Measurements from ENCODE around the gene MYL12B.
"Not testable (repeated sequence)": the region's sequence is repeated elsewhere in the genome, so short reads cannot be mapped to it uniquely, and the experiment has no call there.

Gene MYL12B

DNA sequence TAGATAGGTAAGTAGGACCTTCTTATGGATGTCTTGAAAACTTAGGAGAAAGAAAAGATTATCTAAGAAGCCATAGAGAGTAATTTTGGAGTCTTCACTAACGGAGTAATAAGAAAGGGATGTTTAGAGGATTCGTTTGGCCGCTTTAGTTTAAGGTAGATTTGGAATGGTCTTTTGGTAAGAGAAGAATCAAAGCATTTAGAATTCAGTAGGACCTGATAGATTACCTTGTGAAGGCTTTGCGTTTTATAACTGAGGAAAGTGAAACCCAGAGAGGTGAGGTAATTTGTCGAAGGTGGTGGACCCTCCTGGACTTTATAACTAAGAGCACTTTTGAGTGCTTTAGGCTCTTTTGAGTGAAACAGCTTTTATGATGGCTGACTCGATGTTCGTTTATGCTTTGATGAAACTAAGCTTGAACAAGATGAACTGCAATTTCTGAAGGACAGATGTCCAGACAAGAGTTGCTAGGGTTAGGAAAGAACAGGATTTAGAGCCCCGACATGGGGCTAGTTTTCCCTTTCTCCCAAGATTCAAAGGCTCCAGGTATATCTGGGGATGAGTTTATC is 1.3 kb downstream of the MYL12B start:
- DNase-seq = no peak

DNA sequence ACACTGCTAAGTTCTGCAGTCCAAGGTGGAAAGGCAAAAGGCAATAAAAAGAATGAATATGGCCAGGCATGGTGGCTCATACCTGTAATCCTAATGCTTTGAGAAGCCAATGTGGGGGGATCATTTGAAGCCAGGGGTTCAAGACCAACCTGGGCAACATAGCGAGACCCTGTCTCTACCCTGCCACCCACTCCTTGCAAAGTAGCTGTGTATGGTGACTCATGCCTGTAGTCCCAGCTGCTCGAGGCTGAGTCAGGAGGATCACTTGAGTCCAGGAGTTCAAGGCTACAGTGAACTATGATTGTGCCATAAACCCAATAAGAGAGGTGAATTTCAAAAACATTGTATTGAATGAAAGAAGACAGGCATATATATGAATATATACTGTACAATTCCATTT is 2.4 kb downstream of the MYL12B start:
- DNase-seq = no peak

DNA sequence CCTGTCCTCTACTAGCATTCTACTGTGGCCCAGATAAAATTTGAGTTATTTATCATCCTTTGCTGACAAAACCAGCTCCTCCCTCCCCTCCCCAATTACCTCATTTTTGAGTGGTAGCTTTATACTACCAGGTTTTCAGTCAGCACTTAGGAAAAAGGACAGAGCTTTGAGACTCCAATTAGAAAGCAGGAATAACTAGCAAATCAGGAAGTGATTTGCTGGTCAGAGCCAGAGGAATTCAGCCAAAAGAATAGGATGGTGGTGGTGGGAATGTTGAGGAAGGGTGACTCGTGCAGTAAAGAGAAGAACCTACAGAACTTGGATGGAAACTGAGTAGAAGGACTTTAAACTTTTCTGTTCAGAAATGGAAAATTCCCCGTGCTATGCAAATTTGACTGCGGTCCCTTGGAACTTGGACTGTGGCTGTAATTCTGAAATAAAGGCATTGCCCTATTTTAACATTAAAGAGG is 3.7 kb downstream of the MYL12B start:
- no peak for DNase-seq

DNA sequence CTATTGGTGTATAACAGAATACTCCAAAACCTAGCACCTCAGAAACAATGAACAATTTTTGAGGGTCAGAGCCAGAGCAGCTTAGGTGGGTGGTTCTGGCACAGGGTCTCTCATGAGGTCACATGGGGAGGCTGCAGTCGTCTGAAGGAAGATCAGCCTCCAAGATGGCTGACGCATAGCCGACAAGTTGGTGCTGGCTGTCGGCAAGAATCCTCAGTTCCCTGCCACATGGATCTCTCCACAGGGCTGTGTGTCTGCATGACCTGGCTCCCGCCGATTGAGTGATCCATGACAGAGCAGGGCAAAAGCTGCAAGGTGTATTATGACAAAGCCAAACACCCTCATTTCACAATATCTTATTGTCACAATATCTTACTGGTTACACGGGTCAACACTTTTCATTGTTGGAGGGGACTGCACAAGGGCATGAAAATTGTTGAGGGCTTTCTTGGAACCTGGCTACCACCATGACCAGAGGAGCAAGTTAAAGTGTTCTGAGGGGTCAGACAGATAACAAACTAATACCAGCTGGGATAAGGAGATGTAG is 4.2 kb downstream of the MYL12B start:
- DNase-seq = no peak

DNA sequence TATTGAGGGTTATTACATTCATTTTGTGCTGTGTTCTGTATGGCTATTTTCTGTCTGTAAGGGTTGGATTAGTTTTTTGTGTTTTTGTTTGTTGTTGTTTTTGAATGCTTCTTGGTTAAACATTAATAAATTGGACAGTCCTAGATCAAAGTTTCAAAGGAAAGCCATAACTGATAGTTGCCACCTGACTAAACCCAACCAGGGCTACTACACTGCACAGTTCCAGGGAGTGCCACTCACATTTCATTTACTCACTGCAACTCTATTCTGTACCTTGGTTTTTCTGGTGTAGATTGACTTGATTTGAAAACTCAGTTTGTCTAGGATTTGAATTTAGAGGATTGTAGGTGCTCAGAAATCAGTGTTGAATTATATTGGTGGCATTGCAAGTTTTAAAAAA is 6.4 kb downstream of the MYL12B start:
- DNase-seq = no peak

DNA sequence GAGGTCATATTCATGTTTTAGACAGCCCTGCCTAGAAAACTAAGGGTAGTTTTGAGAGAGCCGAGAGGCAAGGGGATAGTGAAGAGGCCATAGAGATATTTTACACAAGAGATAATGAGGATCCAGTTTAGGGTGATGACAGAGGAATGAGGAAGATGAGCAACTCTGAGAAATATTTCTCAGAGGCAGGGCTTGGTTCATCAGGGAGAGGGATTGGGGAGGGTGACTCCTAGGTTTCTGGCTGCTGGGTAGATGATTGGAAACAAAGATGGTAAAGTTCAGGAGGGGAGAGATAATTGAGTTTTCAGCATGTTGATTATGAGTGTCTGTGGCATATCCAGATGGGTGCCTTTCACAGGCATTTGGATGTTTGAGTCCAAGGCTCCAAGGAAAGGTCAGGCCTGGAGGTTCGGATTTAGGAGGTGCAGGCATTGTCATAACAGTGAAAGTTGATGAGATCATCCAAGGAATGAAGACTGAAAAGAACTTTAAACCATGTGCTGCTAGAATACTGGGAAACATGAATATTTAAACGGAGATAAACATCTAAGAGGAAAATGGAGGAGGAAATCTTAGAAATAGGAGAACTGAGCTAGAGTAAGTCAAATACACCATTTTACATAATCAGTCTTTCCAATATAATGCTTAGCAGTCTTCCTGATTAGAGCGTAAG is 7.4 kb downstream of the MYL12B start:
- no peak for DNase-seq

DNA sequence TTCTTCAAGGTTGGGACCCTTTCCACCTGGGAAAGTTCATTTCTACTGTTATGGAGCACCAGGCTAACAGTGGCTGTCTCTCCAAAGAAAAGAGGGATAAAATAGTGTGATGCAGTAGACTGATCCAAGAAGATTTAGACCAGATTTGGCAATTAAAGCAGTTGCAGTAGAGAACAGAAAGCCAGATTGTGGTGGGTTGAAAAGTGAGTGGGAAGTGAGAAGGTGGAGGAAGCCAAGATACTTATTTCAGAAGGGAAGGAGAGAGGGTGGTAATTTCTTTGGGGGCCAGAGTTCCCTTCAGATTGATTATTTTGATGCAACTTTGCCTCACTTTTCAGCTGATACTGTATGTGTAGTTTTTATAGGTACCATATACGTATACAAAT is 8.0 kb downstream of the MYL12B start:
- no peak for DNase-seq

DNA sequence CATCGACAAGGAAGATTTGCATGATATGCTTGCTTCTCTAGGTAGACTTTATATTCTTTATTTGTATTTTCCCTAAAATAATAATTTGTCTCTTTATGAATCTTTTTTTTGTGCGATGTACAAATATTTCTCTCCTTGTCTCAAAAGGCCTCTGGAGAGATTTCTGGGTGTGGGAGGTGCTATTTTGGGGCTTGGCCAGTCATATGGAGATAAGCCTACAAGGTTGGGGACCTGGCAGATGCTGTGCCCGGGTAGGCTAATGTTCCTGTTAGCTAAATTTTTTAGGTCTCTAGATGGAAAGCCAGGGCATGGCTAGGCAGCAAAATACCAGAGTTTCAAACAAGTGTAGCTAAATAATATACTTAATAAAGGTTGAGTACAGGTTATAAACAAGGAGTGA is 11.1 kb downstream of the MYL12B start:
- no peak for DNase-seq

DNA sequence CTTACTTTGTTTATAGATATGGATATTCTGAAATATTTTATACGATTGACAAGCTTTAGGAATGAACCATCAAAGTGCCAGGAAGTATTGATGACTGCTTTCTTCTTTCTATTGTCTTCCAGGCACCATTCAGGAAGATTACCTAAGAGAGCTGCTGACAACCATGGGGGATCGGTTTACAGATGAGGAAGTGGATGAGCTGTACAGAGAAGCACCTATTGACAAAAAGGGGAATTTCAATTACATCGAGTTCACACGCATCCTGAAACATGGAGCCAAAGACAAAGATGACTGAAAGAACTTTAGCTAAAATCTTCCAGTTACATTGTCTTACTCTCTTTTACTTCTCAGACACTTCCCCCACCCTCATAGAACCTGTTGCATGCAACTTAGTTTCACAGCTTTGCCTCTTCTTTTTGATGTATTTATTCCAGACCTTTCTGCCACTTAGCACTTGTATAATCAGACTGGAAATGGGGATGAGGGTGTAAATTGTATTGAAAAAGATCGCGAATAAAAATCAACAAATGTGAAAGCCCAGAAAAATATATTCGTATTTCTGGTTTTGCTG is 15.8 kb downstream of the MYL12B start:
- not testable (repeated sequence) for DNase-seq

DNA sequence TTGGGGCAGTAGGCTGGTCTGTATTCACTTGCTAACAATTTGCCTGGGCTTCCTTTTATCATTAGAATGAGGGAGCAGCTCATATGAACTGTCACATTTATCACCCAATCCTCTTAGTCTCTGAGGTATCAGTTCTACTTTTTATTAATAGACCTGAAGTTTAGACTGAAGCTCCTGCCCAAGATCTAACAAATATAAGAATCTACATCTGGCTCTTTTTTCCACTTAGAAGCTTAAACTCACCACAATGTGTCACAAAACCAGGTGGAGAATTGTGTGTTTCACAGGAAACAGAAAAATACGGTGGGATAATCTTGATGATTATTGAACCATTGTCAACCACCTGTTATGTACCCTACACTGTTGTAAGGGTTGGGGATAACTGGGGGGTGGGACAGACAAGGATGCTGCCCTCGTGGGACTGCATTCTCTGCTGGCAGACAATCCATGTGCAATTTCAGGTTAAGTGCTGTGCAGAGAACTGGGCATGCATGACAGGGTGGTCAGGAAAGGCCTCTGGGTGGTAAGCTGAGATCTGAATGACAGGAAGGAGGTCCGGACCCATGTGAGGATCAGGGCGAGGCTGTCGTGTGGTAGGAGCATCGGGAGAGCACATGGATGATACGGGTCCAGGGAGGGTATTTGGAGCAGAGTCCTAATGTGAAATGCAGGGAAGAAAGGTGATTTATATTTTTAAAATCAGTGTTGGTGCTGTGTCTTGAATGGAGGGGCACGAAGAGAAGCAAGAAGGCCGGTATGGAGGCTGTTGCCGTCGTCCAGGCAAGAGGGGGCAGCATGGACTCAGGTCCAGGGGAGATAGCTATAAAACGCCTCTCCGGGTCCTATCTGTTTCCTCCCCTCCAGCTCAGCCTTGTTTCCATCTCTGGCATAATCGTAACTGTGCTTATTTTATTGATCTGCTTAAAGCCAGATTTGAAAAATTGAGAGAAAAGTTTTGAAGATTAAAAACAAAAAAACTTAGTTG is 17.6 kb downstream of the MYL12B start:
- DNase-seq = no peak

DNA sequence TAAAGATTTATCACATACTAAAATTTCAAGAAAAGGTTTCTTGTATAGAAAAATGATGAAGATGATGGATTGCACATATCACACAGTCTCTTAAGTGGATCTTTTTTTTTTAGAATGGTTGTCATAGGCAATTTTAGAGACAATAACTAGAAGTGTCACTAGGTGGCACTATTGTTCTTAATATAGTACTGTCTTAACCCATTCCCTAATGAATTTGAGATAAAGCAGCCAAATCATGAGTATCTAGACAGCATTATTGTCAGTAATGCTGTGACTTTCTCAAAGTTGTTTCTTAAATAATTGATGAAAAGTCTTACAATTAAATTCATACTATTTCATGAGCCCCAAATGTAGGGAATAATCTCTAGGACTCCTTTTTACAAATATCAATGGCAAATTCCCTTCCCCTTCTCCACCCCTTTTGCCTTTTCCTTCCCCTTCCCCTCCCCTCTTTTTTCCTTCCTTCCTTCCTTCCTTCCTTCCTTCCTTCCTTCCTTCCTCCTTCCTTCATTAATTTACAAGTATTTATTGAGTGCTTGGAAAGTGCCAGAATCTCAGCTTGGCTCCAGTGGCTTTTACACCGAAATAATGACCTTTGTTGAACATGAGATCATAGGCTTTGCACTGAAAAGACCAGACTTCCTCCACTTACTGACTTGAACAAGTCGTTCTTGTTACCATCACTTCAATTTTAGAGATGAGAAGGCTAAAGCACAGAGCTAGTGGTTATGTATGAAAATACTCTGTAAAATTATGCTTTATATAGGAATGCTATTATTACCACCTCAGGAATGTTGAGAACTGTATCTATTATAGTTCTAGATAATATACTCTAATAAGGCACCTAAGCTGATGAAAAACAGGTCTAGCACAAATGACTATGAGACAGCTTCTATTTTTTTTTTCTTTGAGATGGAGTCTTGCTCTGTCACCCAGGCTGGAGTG is 19.8 kb downstream of the MYL12B start:
- DNase-seq = no peak

DNA sequence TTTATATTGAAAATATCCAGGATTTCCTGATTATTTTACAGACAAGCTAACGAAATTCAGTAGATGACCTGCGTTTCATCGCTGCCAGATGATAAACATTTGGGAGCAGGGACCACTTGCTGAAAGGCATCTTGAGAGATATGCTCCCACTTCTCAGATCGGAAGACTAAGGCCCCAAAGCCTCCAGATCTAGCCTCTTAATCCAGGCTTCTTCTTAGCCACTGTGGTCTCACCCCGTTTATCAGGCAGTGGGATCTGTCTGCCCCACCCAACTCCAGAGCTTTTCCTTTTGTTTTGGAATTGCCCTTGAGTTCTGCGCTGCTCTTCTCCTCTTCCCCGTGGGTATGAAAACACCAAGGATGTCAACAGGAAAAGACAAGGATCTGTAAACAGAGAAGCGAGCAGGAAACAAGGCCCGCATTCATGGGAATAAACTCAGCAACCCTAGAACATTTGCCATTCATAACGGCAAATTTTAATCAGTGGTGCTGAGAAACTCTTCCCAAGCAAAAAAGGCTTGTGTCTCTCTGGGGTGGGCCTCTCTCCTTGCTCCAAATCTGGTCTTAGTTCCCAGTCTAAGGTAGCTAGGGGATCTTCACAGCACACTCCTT is 21.4 kb downstream of the MYL12B start:
- no peak for DNase-seq

DNA sequence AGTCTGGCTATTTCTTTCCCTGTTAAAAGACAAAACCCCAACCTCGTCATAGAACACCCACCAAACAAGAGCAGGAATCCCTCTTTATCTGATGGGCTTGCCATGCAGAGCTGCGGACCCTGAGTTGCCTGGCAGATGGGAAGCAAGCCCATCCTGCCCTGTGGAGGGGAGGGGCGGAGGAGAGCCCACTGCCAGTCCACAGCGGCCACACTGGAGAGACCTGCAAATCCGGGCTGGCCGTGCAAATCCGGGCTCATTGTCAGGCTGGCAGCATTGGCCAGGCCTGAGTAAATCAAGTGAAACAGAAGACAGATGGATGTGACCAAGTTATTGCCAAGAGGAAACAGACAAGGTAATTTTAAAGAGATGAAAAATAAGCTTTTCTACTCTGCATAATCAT is 22.0 kb downstream of the MYL12B start:
- DNase-seq = no peak

DNA sequence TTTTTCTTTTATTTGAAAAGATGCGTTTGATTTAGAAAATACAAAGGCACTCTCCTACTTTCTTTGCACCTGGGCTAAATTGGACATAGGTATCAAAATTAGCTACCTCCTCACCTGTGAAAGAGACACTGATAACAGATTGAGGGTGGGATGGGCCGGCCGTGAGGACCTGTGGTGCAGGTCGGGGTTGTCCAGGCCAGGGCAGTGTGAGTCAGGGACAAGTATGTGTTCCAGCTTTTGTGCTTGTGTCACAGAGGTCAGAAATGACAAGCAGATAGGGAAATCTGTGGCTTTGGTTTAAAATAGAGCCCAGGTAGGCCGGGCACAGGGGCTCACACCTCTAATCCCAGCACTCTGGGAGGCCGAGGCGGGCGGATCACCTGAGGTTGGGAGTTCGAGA is 22.6 kb downstream of the MYL12B start:
- no peak for DNase-seq

DNA sequence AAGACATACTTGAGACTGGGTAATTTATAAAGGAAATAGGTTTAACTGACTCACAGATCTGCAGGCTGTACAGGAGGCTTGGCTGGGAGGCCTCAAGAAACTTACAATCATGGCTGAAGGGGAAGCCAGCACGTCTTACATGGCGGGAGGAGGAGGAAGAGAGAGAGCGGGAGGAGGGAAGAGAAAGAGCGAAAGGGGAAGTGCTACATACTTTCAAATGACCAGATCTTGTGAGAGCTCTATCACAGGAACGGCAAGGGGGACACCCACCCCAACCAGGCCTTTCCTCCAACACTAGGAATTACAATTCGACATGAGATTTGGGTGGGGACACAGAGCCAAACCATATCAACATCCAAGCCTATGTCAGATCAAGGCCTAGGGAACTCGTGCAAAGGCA is 24.2 kb downstream of the MYL12B start:
- DNase-seq = no peak

DNA sequence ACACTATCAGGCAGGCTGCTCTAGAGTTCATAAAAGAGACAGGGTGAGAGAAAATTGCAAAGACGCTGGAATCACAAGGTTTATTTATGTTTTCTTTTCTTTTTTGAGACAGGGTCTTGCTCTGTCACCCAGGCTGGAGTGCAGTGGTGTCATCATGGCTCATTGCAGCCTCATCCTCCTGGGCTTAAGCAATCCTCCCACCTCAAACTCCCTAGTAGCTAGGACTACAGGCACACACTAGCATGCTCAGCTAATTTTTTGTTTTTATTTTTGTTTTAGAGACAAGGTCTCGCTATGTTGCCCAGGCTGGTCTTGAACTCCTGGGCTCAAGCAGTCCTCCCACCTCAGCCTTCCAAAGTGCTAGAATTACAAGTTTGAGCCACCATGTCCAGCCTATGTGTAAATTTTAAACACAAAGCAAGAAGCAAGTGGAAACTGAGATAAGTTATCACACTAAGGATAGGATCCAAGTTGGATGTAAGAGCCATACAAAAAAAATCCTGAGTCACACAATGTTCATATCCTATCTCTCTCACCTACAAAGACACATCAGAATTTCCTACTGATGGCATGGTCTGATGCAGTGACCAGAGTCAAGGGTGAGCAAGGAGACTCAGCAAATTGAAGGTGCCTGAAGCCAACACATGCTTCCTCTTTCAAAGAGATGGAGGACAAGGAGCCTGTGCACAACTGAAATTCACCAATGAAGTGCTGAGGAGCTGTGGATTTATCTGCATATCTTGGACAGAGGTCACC is 31.4 kb downstream of the MYL12B start:
- DNase-seq = no peak

DNA sequence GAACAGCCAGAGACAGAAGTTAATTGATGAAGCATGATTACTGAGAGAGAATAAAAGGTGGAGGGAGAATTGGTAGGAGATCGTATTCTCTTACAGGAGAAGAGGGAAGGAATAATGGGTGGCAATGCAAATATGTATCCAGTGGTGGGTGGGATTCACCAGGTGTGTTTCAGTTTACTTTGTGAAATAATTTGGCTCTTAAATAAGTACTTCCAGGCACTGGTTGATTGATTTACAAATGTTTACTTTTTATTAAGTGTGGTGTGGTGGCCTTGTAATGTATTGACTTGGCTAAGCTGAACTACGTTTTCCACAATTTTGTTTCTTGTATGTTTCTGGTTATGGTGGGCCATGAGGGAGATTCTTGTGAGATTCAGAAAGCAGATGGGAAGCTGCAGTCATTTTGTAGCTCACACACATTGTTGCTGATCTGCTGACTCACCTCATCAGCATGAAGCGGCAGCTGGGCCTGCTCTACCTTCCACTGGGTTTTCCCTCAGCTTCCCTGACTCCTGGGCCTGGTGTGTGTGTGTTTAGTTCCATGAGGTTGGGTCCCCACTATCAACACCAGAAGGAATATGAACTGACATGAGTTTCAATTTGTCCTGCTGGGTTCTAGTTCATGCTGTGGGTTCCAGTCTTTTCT is 32.6 kb downstream of the MYL12B start:
- no peak for DNase-seq

DNA sequence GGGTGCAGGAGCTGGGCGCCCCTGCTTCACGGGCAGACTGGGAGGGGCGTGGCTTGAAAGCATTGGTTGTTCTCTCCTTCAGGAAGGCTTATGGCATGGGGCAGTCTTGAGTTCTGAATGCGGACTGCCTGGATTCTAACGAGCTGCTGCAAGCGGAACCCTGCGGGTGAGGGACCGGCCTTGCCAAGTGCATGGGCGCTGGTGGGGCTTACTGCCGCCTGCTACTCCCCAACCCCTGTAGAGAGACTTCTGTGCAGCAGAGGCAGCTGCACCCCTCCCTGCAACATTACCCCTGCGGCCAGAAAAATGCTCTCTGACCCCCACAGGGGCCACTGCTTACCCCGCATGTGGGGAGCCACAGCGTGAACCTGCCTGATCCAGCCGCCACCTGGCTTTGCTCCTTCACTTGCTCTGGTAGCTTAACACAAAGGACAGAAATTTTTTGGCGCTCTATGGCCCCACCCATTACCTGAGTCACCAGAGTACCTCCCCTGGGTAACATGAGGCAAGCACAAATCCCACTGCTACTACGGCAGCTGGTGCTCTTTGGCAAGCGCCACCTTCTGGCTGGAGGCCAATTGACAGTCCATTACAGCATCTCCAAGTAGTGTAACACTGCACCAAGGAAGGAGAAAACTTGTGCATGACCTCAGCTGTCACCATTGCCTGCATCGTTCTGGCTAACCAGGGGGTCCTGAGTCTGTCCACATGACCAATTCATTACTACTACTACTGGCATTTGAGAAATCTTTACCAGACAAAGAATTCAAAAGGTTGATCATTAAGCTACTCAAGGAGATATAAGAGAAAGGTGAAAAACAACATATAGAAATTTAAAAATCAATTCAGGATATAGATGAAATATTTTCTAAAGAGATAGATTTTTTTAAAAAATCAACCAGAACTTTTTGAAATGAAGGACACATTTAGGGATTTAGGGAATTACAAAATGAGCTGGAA is 35.4 kb downstream of the MYL12B start:
- DNase-seq = peak; percentile 92

DNA sequence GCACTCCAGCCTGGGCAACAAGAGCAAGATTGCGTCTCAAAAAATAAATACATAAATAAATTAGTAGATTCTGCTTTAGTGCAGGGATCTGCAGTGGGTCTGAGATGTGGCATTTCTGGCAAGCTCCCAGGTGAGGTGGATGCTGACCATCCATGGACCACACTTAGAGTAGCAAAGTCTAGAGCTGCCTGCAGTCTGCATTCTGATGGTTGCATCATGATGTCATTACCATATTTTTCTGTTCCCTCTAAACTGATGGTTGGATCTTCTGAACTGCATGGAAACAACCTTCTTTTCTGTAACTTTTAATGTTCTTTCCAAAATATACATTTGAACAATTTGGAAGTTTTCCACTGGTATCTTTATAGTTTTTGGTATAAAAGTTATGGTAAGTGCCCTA is 42.9 kb downstream of the MYL12B start:
- no peak for DNase-seq

Measured in activated CD4-positive, alpha-beta T cell treated with anti-CD3 and anti-CD28 coated beads, Interleukin-2, amount 50 U/mL, for 4 hours (primary cell).